GM21423 (cell line): ENCODE data around the gene DUOX1.

Experiments used
- ATAC-seq: cut with Tn5 transposase; IDR thresholded peaks from one replicate; pipeline ENCODE4 v1.9.1; 2021; ENCODE audit warnings: mild to moderate bottlenecking, moderate library complexity; ENCODE audit not compliant: unreplicated experiment

The DUOX1 gene

DNA sequence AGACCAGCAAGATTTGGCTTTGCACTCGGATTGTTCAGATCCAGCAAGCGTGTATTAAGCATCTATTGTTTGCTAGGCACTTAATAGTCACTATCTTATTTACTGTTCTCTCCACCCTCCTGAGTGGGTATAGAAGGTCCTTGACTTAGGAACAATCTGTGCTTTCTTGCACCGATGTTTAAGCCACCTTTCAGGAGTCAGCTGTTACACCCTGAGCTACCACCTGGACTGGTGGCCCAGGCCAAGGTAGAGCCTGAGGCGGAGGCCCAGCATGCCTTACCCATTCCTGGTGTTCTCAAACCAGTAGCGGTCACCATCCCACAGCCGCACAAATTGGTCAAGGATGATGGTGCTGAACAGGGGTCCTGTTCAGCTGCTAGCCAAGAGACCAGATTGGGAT, 10.0 kb downstream of the DUOX1 start:
- no peak for ATAC-seq

GRCh38 chr15:45140557-45141250, 10.9 kb downstream of the DUOX1 start:
- ATAC-seq: no peak

GRCh38 chr15:45141386-45141785, 11.6 kb downstream of the DUOX1 start:
- no peak for ATAC-seq

DNA sequence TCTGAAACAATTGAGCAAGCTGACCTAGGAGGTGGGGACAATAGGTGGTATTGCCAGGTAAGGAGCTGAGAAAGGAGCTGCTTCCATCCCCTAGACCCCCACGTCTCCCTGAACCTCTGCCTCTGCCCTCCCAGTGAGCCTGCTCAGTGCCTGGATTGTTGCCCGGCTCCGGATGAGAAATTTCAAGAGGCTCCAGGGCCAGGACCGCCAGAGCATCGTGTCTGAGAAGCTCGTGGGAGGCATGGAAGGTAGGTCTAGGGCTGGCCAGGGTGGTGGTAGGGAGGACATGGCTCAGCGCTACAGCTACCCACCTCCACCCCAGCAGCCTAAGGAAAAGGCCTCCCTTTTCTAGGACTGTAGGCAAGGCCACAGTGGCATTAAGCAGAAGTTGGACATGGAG, 13.3 kb downstream of the DUOX1 start:
- no peak for ATAC-seq

DNA sequence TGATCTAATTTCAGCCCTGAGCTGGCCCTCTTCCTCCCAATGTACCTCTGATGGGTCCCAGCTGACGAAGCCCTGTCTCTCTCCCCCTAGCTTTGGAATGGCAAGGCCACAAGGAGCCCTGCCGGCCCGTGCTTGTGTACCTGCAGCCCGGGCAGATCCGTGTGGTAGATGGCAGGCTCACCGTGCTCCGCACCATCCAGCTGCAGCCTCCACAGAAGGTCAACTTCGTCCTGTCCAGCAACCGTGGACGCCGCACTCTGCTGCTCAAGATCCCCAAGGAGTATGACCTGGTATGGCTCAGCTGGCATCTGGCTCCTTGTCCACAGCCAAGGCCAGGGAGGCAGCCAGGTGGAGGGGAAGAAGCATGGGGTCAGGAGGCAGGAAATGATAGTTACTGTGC, 14.2 kb downstream of the DUOX1 start:
- ATAC-seq: no peak

GRCh38 chr15:45144775-45145174, 15.0 kb downstream of the DUOX1 start:
- no peak for ATAC-seq

GRCh38 chr15:45146405-45146804, 16.6 kb downstream of the DUOX1 start:
- ATAC-seq: no peak

GRCh38 chr15:45147606-45148005, 17.8 kb downstream of the DUOX1 start:
- no peak for ATAC-seq

- ATAC-seq: no peak
These were observed 18.6 kb downstream of the DUOX1 start for GRCh38 chr15:45148076-45149059.

DNA sequence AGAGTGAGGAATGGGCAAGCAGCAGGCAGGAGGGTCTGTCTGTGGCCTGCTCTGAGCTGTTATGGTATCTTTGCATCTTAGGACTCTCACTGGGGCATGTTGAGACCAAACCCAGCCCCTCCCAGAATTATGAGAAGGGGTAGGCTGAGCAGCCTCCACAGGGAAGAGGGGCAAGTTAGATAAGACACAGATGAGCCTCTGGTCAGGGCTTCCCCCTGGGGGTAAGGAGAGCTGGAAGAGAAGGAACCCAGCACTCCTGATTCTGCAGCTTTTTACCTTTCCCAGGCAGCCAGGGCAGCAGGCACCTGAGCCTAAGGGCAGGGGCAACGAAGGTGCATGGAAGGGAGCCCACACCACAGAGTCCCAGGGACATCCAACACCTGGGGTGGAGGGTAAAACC, 19.3 kb downstream of the DUOX1 start:
- ATAC-seq: no peak

- ATAC-seq: no peak
These were observed 20.7 kb downstream of the DUOX1 start for GRCh38 chr15:45150481-45150880.

DNA sequence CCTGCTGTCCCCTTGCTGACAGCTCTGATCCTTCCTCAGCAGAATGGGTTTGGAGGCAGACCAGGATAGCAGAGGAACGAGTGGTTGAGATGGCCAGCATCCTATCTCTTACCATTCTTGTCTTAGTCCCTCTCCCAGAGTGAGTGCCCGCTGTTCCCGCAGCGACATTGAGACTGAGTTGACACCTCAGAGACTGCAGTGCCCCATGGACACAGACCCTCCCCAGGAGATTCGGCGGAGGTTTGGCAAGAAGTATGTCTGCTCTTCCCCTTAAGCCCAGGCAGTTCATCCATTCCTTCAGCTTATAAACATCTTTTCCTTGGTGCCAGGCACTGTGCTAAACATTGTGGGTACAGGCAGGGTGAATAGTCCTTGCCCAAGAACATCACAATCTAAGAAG, 21.2 kb downstream of the DUOX1 start:
- no peak for ATAC-seq

- ATAC-seq: no peak
These were observed 22.4 kb downstream of the DUOX1 start for GRCh38 chr15:45151998-45152828.

DNA sequence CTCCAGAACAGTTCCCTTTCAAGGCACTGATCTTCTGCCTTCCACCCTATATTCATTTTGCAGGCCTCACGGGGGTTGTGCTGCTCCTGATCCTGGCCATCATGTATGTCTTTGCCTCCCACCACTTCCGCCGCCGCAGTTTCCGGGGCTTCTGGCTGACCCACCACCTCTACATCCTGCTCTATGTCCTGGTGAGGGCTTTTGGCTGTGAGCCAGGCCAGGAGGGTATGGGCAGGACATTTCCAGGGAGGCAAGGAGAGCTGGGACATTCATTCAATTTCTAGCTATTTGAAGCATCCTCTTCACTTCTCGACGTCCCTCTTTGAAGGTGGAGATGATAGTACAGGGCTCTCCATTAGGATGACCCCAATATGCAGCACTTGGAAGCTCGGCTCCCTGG, 25.9 kb downstream of the DUOX1 start:
- ATAC-seq: no peak

GRCh38 chr15:45156744-45157455, 27.1 kb downstream of the DUOX1 start:
- no peak for ATAC-seq

DNA sequence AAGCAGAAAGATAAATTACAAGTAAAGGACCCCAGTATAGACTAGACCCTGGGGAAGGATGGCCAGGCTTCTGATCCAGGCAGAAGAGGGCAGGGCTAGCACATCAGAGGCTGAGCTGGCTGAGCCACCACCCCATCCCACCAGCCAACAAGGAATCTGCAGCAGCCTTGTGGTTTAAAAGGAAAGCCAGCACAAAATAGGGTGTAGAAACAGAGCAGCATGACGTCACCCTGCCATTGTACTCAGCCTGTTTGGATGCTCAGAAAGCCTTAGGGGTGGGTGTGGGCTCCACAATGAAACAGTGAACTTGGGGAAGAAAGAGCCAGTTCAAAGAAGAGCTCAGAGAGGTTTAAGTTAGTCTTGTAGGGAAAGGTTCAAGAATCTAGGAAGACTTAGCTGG, 28.2 kb downstream of the DUOX1 start:
- ATAC-seq: no peak

DNA sequence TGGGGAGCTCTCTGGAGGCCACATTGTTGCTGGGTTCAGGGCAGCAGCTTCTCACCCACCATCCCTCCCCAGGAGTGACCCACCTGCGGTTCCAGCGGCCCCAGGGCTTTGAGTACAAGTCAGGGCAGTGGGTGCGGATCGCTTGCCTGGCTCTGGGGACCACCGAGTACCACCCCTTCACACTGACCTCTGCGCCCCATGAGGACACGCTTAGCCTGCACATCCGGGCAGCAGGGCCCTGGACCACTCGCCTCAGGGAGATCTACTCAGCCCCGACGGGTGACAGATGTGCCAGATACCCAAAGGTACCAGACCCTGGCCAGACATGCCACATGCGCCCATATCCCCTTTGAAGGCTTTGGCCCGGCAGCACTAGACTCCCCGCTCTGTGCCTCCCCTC, 31.9 kb downstream of the DUOX1 start:
- no peak for ATAC-seq

GRCh38 chr15:45162771-45163507, 33.1 kb downstream of the DUOX1 start:
- ATAC-seq: peak; percentile 44

DNA sequence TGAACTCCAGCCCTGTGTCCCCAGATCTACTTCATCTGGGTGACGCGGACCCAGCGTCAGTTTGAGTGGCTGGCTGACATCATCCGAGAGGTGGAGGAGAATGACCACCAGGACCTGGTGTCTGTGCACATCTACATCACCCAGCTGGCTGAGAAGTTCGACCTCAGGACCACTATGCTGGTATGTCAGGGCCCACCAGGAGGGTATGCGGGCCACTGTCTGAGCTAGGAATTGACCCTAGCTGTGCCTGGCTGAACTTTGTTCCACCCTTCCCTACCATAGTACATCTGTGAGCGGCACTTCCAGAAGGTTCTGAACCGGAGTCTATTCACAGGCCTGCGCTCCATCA, 33.7 kb downstream of the DUOX1 start:
- no peak for ATAC-seq

- no peak for ATAC-seq
These were observed 35.1 kb downstream of the DUOX1 start for GRCh38 chr15:45164914-45165313.
